GM12864 (cell line): ENCODE data around the gene ARG2.
"Not testable (repeated sequence)": the region's sequence is repeated elsewhere in the genome, so short reads cannot be mapped to it uniquely, and the experiment has no call there.

ENCODE experiments used
- DNase-seq: peaks from one replicate; pipeline ENCODE4 v3.0.0-alpha.2; 2011; ENCODE audit warnings: low read depth
- H3K4me3 ChIP-seq: 2 replicates; pipeline ENCODE4 v1.5.1; 2011; ENCODE audit warnings: mild to moderate bottlenecking, low read depth, low read length, control low read depth
- CTCF ChIP-seq: IDR thresholded peaks from 2 replicates; pipeline ENCODE4 v1.5.1; 2011; ENCODE audit warnings: low read depth, mild to moderate bottlenecking, moderate library complexity, low read length, control low read depth, inconsistent platforms; ENCODE audit errors: missing control alignments

ARG2 gene

GRCh38 chr14:67623114-67623513 lies 3.4 kb downstream of the ARG2 start:
- no peak overlapping the region for H3K4me3 ChIP-seq
- TF ChIP-seq CTCF = no peak
- no peak for DNase-seq

GRCh38 chr14:67626131-67626530 lies 6.4 kb downstream of the ARG2 start:
- DNase-seq, H3K4me3 ChIP-seq: not testable (repeated sequence)

- DNase-seq = no peak
- H3K4me3 ChIP-seq = no peak overlapping the region
- no peak for TF ChIP-seq CTCF
These were observed 7.8 kb downstream of the ARG2 start for GRCh38 chr14:67627519-67627918.

- no peak overlapping the region for H3K4me3 ChIP-seq
- no peak for DNase-seq
These were observed 10.5 kb downstream of the ARG2 start for GRCh38 chr14:67630186-67630585.

GRCh38 chr14:67630938-67631337 lies 11.2 kb downstream of the ARG2 start:
- DNase-seq = no peak
- H3K4me3 ChIP-seq = no peak overlapping the region
- no peak for TF ChIP-seq CTCF

More at GRCh38 chr14:67630186-67630585, 10.5 kb downstream of the ARG2 start:
- no peak for TF ChIP-seq CTCF

GRCh38 chr14:67633451-67634147 lies 13.9 kb downstream of the ARG2 start:
- no peak for TF ChIP-seq CTCF
- DNase-seq = no peak
- no peak overlapping the region for H3K4me3 ChIP-seq

- no peak overlapping the region for H3K4me3 ChIP-seq
- DNase-seq = no peak
- TF ChIP-seq CTCF = no peak
These were observed 16.7 kb downstream of the ARG2 start for GRCh38 chr14:67636361-67636919.
